HL-60 (cell line): ENCODE results near the gene PRM1.

Experiments
- CTCF ChIP-seq: IDR thresholded peaks from one replicate; pipeline ENCODE4 v1.5.1; 2011; ENCODE audit warnings: low read length, control low read depth, inconsistent platforms; ENCODE audit not compliant: insufficient read depth
- POLR2AphosphoS5 ChIP-seq: IDR thresholded peaks from 2 replicates; pipeline ENCODE4 v1.6.1; 2012; ENCODE audit warnings: low read depth
- SPI1 ChIP-seq: IDR thresholded peaks from 2 replicates; pipeline ENCODE4 v1.6.1; 2012; ENCODE audit warnings: low read depth, mild to moderate bottlenecking, borderline replicate concordance

DNA sequence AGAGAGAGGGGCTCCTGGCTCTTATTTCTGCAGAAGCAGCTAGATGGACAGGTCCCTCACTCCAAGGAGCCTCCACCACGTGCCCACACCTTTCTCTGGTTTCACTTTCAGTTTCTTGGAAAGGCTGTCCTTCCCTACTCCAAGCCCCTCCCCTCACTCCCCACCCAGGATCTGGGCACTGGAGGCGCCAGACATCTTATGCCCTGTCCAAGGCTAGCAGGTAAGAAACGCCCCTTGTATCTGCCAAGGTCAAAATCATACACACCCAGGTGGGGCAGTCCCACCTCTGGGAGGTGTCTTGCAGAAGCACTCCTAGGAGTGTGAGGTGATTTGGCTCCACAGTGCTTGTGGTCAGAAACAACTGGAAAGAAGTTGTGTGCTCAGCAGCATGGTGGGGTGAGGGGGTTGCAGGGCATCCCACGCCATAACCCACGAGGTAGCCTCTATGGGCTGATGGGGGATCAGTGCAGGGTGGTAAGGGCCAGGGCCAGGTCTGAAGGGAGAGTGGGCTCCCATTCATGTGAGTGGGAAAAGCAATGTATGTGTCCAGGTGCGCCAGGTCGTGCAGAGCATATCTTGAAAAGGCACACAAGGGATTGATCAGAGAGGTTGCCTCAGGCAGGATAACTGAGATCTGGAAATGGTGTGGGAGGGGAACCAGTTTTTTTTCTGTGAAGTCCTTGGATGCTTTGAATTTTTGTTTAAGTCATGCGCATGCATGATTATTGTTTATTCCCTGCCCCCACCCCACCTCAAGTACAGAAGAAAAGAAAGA is 31.8 kb upstream of the PRM1 start:
- TF ChIP-seq CTCF (no peak), SPI1 (no peak), POLR2AphosphoS5 (no peak)
